ENCODE data around the gene MMP3.

DNA sequence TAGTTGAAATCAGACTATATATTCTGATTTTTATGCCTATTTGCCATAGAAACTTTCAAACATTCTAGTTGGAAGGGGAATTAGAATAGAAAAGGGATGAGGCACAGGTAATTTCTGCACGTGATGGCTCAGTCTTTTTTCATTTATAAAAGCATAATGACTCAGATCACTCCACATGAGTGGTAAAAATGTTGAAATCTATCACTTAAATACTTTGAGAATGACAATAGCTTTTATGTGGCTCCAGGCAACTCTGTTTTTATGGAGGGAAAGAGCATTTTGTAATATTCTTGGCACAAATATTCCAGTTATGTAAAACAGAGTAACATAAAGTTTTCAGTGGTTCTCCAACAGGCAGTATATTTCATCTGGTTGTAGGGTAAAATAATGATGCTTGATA lies 5.9 kb upstream of the MMP3 start:
- TF ChIP-seq CREB1 (CRISPR knock-in tag; IDR thresholded peaks at IDR 0.05; ENCODE audit: low read depth) (no peak), EZH2phosphoT487 (IDR thresholded peaks at IDR 0.05; ENCODE audit: unreplicated experiment) (no peak), EZH2 (IDR thresholded peaks at IDR 0.05; ENCODE audit: low read depth, unreplicated experiment) (no peak)
- TF ChIP-seq, protein P1, sequence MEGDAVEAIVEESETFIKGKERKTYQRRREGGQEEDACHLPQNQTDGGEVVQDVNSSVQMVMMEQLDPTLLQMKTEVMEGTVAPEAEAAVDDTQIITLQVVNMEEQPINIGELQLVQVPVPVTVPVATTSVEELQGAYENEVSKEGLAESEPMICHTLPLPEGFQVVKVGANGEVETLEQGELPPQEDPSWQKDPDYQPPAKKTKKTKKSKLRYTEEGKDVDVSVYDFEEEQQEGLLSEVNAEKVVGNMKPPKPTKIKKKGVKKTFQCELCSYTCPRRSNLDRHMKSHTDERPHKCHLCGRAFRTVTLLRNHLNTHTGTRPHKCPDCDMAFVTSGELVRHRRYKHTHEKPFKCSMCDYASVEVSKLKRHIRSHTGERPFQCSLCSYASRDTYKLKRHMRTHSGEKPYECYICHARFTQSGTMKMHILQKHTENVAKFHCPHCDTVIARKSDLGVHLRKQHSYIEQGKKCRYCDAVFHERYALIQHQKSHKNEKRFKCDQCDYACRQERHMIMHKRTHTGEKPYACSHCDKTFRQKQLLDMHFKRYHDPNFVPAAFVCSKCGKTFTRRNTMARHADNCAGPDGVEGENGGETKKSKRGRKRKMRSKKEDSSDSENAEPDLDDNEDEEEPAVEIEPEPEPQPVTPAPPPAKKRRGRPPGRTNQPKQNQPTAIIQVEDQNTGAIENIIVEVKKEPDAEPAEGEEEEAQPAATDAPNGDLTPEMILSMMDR (conservative IDR thresholded peaks at IDR 0.05; ENCODE audit: low read depth in 2 of 2) = no peak
- TF ChIP-seq, protein P2, sequence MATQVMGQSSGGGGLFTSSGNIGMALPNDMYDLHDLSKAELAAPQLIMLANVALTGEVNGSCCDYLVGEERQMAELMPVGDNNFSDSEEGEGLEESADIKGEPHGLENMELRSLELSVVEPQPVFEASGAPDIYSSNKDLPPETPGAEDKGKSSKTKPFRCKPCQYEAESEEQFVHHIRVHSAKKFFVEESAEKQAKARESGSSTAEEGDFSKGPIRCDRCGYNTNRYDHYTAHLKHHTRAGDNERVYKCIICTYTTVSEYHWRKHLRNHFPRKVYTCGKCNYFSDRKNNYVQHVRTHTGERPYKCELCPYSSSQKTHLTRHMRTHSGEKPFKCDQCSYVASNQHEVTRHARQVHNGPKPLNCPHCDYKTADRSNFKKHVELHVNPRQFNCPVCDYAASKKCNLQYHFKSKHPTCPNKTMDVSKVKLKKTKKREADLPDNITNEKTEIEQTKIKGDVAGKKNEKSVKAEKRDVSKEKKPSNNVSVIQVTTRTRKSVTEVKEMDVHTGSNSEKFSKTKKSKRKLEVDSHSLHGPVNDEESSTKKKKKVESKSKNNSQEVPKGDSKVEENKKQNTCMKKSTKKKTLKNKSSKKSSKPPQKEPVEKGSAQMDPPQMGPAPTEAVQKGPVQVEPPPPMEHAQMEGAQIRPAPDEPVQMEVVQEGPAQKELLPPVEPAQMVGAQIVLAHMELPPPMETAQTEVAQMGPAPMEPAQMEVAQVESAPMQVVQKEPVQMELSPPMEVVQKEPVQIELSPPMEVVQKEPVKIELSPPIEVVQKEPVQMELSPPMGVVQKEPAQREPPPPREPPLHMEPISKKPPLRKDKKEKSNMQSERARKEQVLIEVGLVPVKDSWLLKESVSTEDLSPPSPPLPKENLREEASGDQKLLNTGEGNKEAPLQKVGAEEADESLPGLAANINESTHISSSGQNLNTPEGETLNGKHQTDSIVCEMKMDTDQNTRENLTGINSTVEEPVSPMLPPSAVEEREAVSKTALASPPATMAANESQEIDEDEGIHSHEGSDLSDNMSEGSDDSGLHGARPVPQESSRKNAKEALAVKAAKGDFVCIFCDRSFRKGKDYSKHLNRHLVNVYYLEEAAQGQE (IDR thresholded peaks at IDR 0.05; ENCODE audit: unreplicated experiment) = no peak

Measured in GM23338 (cell line).